ENCODE measurements around the gene TGFBR3. TPM values are rescaled to one million over a fixed set of nuclear protein-coding genes. Genes with fewer than 3 reads are reported as not detected.
A peak's percentile ranks its signal among the peaks of the same experiment; 100 is the strongest.

Gene TGFBR3
- total RNA-seq, 2 experiments from 2014 or later = 3.2 to 3.3 TPM

- intact Hi-C loops (cut with micrococcal nuclease) = loop anchor here (1.0 to 5.0 kb wide), 15 partner anchors 23 to 1899 kb away; partner anchors contain the start of genes CDC7 and ZNF644
- peak overlapping the region; percentile 70 for H3K27ac Mint-ChIP-seq
- CTCF ChIA-PET = no interaction called here
- peak; percentile 81 for DNase-seq
- H3K36me3 Mint-ChIP-seq (ENCODE audit: low read depth) = peaks cover 7% of the 10 kb centered on the region
- peaks cover 4% of the 10 kb centered on the region for H3K27me3 Mint-ChIP-seq (ENCODE audit: low read depth)
- peaks cover 37% of the 10 kb centered on the region for H3K4me1 Mint-ChIP-seq (ENCODE audit: low read depth)
- H3K4me3 Mint-ChIP-seq = no peak overlapping the region
- H3K9me3 Mint-ChIP-seq = no peaks in the 10 kb centered on the region
Observed at GRCh38 chr1:91754348-91754747, 131.6 kb downstream of the TGFBR3 start.

DNA sequence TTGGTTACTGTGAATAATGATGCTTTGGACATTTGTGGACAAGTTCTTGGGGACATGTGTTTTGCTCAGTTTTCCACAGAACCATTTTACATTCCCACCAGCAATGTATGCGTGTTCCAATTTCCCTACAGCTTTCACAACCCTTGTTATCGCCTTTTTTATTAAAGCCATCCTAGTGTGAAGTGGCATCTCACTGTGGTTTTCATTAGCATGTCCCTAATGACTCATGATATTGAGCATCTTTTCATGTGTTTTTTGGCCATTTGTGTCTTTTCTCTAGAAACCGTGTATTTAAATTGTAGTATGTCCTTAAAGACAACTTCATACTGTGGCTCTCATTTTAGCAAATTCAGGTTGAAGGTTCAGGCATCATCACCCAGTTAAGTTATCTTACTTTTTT is 132.1 kb downstream of the TGFBR3 start:
- no peaks in the 10 kb centered on the region for H3K9me3 Mint-ChIP-seq
- peaks cover 4% of the 10 kb centered on the region for H3K27me3 Mint-ChIP-seq (ENCODE audit: low read depth)
- peak overlapping the region; percentile 70 for H3K27ac Mint-ChIP-seq
- CTCF ChIA-PET = interaction anchor here (0.6 kb wide), 1 partner anchor 53 kb away, joined by 3 read pairs; no protein-coding TSS in a partner anchor
- DNase-seq = no peak
- H3K4me3 Mint-ChIP-seq = no peak overlapping the region
- H3K4me1 Mint-ChIP-seq (ENCODE audit: low read depth) = peaks cover 37% of the 10 kb centered on the region
- peaks cover 7% of the 10 kb centered on the region for H3K36me3 Mint-ChIP-seq (ENCODE audit: low read depth)
- intact Hi-C loops (cut with micrococcal nuclease) = loop anchor here (1.0 to 5.0 kb wide), 16 partner anchors 23 to 1899 kb away; partner anchors contain the start of genes CDC7 and ZNF644

- CTCF ChIA-PET = interaction anchor here (0.7 to 1.2 kb wide), 4 partner anchors 51 to 240 kb away, joined by 3 to 5 read pairs (median 3); no protein-coding TSS in a partner anchor
- intact Hi-C loops (cut with micrococcal nuclease) = loop anchor here (2.0 to 5.0 kb wide), 4 partner anchors 204 to 830 kb away; partner anchors contain the start of gene ZNF644
Observed at GRCh38 chr1:91752324-91752723, 133.6 kb downstream of the TGFBR3 start.

DNA sequence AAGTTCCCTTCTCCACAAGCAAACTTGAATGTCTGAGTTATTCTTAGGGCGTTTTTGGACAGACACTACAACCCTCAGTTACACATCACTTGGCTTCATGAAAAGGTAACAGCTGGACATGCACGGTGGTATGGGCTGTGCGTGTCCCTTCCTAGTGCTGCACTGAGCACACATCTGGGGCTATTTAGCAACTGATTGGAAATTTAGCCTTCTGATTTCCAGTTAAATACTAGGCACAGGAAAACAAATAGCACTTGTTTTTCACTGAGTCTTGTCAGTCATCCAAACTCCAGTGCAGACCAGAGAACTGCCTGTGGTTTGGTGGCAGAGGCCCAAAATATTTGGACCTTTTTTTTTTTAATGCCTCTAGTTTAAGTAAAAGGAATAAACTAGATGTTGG is 134.7 kb downstream of the TGFBR3 start:
- Mint-ChIP-seq H3K4me1 (ENCODE audit: low read depth) (peaks cover 37% of the 10 kb centered on the region), H3K36me3 (ENCODE audit: low read depth) (peaks cover 18% of the 10 kb centered on the region), H3K4me3 (no peak overlapping the region), H3K9me3 (peaks cover 15% of the 10 kb centered on the region), H3K27ac (no peak overlapping the region), H3K27me3 (ENCODE audit: low read depth) (peaks cover 4% of the 10 kb centered on the region)
- CTCF ChIA-PET = no interaction called here
- intact Hi-C loops (cut with micrococcal nuclease) = loop anchor here (5.0 kb wide), 3 partner anchors 729 to 831 kb away; partner anchors contain the start of gene ZNF644
- no peak for DNase-seq

More at GRCh38 chr1:91752324-91752723, 133.6 kb downstream of the TGFBR3 start:
- Mint-ChIP-seq H3K9me3 (peaks cover 6% of the 10 kb centered on the region), H3K4me1 (ENCODE audit: low read depth) (peaks cover 37% of the 10 kb centered on the region), H3K27me3 (ENCODE audit: low read depth) (peaks cover 4% of the 10 kb centered on the region), H3K36me3 (ENCODE audit: low read depth) (peaks cover 11% of the 10 kb centered on the region), H3K4me3 (no peak overlapping the region), H3K27ac (peak overlapping the region; percentile 58)
- DNase-seq = peak; percentile 18

DNA sequence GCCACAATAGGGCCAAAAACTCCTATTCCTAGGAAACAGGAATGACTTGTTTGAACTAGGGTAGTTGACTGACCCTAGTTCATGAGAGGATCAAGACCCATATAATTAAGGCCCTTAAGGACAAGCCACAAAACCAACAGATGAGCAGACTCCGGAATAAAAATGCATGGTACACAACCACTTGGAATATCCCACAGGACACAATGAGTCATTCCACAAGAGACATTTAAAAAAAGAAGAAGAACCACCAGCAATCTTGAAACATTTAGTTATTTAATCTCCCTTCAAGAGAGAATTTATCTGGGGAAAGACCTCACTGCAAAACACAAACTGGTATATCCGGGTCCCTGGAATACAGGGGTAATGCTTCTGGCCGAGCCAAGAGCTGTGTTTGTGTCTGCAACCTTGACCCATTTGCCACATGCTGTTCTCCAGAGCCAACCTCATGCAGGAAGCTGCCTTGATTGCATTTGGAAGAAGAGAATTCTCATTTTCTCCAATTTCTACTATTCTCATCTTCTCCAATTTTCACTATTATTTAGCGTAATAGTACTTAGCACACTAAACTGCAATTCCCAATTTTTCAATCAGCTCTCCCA is 135.5 kb downstream of the TGFBR3 start:
- Mint-ChIP-seq H3K4me1 (ENCODE audit: low read depth) (peaks cover 35% of the 10 kb centered on the region), H3K27ac (no peak overlapping the region), H3K36me3 (ENCODE audit: low read depth) (peaks cover 23% of the 10 kb centered on the region), H3K27me3 (ENCODE audit: low read depth) (peaks cover 4% of the 10 kb centered on the region), H3K9me3 (peaks cover 17% of the 10 kb centered on the region), H3K4me3 (no peak overlapping the region)
- CTCF ChIA-PET = no interaction called here
- DNase-seq = no peak
- intact Hi-C loops (cut with micrococcal nuclease) = loop anchor here (5.0 kb wide), 3 partner anchors 728 to 832 kb away; partner anchors contain the start of gene ZNF644

GRCh38 chr1:91749788-91750231 is 136.1 kb downstream of the TGFBR3 start:
- peaks cover 30% of the 10 kb centered on the region for H3K4me1 Mint-ChIP-seq (ENCODE audit: low read depth)
- no peak for DNase-seq
- H3K4me3 Mint-ChIP-seq = no peak overlapping the region
- CTCF ChIA-PET = no interaction called here
- intact Hi-C loops (cut with micrococcal nuclease) = loop anchor here (5.0 kb wide), 3 partner anchors 728 to 832 kb away; partner anchors contain the start of gene ZNF644
- no peak overlapping the region for H3K27ac Mint-ChIP-seq
- H3K36me3 Mint-ChIP-seq (ENCODE audit: low read depth) = peaks cover 23% of the 10 kb centered on the region
- H3K9me3 Mint-ChIP-seq = peaks cover 17% of the 10 kb centered on the region
- peaks cover 4% of the 10 kb centered on the region for H3K27me3 Mint-ChIP-seq (ENCODE audit: low read depth)

DNA sequence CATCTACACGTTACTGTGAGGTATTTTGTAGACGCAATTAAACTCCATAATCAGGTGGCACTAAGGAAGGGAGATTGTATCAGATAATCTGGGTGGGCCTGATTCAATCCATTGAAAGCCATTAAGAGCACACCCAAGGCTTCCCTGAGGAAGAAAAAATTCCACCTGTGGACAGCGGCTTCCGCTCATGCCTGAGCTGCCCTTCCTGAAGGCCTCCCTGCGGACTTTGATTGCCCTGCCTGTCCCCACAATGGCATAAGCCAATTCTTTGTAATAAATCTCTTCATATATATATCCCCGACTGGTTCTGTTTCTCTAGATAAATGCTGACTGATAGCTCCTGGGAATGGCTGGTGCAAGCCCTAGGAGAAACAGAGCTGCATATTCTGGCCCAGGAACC is 138.3 kb downstream of the TGFBR3 start:
- no peak overlapping the region for H3K4me3 Mint-ChIP-seq
- intact Hi-C loops (cut with micrococcal nuclease) = no loop called here
- CTCF ChIA-PET = interaction anchor here (0.6 to 0.8 kb wide), 2 partner anchors 136 to 181 kb away, joined by 3 read pairs; no protein-coding TSS in a partner anchor
- H3K9me3 Mint-ChIP-seq = peaks cover 17% of the 10 kb centered on the region
- H3K27ac Mint-ChIP-seq = no peak overlapping the region
- peaks cover 17% of the 10 kb centered on the region for H3K4me1 Mint-ChIP-seq (ENCODE audit: low read depth)
- H3K27me3 Mint-ChIP-seq (ENCODE audit: low read depth) = peaks cover 4% of the 10 kb centered on the region
- peaks cover 25% of the 10 kb centered on the region for H3K36me3 Mint-ChIP-seq (ENCODE audit: low read depth)
- DNase-seq = no peak

GRCh38 chr1:91746728-91747338 is 139.1 kb downstream of the TGFBR3 start:
- H3K36me3 Mint-ChIP-seq (ENCODE audit: low read depth) = peaks cover 25% of the 10 kb centered on the region

DNA sequence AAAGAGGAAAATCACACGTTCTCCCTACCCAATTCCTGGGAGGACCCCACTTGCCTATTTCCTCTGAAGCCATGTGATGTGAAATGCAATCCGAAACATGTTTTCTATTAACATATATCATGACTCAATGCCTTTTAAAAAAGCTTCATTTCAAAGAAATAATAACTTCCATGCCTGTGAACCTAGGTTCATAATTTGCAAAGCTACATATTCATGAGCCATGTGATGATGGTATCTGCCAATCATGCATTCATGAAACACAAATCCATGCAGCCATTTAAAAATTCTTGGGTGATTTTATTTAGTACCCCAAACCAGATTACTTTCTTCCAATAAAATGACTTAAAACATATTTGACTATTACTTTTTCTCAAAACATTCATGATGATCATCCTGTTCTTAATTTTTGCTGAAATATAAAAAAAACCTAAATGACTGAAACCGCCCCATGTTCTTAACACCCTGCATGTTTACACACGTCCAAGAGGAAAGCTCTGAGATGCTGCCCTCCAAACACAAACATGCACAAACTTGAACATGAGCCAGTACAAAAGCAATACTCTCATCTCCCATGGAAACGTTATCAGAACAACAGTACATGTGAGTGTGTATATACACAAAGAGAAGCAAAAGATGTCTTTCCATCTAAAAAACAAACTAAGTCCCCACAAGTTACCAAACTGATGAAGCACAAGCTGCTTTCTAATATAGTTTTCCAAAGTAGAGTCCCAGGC is 140.1 kb downstream of the TGFBR3 start:
- Mint-ChIP-seq H3K4me1 (ENCODE audit: low read depth) (peaks cover 5% of the 10 kb centered on the region), H3K4me3 (no peak overlapping the region), H3K9me3 (peaks cover 17% of the 10 kb centered on the region), H3K27me3 (ENCODE audit: low read depth) (peaks cover 4% of the 10 kb centered on the region), H3K36me3 (ENCODE audit: low read depth) (peaks cover 25% of the 10 kb centered on the region), H3K27ac (no peak overlapping the region)
- intact Hi-C loops (cut with micrococcal nuclease) = no loop called here
- CTCF ChIA-PET = interaction anchor here (0.9 kb wide), 1 partner anchor 19 kb away, joined by 5 read pairs; no protein-coding TSS in a partner anchor
- DNase-seq = no peak

More at GRCh38 chr1:91746728-91747338, 139.1 kb downstream of the TGFBR3 start:
- no peak for DNase-seq
- no peak overlapping the region for H3K27ac Mint-ChIP-seq
- intact Hi-C loops (cut with micrococcal nuclease) = no loop called here
- H3K4me3 Mint-ChIP-seq = no peak overlapping the region
- H3K9me3 Mint-ChIP-seq = peaks cover 17% of the 10 kb centered on the region
- CTCF ChIA-PET = interaction anchor here (0.6 to 0.9 kb wide), 3 partner anchors 20 to 182 kb away, joined by 3 to 5 read pairs (median 3); no protein-coding TSS in a partner anchor
- H3K4me1 Mint-ChIP-seq (ENCODE audit: low read depth) = peaks cover 8% of the 10 kb centered on the region
- H3K27me3 Mint-ChIP-seq (ENCODE audit: low read depth) = peaks cover 4% of the 10 kb centered on the region

DNA sequence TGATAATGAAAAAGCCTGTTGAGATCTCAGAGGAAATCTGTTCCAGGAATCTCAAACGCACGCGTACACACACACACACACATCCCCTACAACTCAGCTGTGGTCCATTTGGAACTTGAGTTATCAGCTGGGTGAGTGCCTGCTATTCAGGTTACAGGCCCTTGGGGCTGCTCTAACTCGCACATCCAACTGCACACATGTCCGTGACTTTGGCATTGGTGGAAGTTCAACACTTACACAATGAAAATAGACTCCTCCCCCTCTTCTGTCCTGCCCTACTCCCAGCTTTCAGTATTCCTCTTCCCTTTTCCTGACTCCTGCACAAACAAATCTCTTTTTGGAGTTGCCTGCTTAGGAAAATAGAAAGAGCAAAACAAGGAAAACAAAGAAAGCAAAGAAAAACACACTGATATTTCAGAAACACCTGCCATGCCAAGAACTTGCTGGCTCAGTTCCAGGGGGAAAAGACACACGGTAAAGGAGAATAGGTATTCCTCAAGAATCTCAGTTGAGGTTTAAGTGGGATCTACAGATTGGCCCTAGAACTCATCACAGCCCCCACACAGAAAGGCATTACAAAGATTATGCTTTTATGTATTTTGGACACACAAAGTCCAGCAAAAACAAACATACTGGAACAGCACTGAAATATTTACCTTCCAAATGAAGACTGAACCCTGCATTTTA is 140.9 kb downstream of the TGFBR3 start:
- Mint-ChIP-seq H3K4me1 (ENCODE audit: low read depth) (peaks cover 3% of the 10 kb centered on the region), H3K27ac (no peak overlapping the region), H3K36me3 (ENCODE audit: low read depth) (peaks cover 25% of the 10 kb centered on the region), H3K9me3 (peaks cover 17% of the 10 kb centered on the region), H3K4me3 (no peak overlapping the region), H3K27me3 (ENCODE audit: low read depth) (peaks cover 4% of the 10 kb centered on the region)
- CTCF ChIA-PET = no interaction called here
- DNase-seq = no peak
- intact Hi-C loops (cut with micrococcal nuclease) = no loop called here

- Mint-ChIP-seq H3K9me3 (peaks cover 17% of the 10 kb centered on the region), H3K27ac (no peak overlapping the region), H3K36me3 (ENCODE audit: low read depth) (peaks cover 30% of the 10 kb centered on the region), H3K4me3 (no peak overlapping the region), H3K4me1 (ENCODE audit: low read depth) (peaks cover 3% of the 10 kb centered on the region), H3K27me3 (ENCODE audit: low read depth) (no peaks in the 10 kb centered on the region)
- intact Hi-C loops (cut with micrococcal nuclease) = no loop called here
- peak; percentile 54 for DNase-seq
- CTCF ChIA-PET = no interaction called here
Observed at GRCh38 chr1:91742848-91743292, 143.1 kb downstream of the TGFBR3 start.

All from activated naive CD4-positive, alpha-beta T cell treated with anti-CD3 and anti-CD28 coated beads for 36 hours (primary cell).